HG03354 (cell line): ENCODE data around the gene ICAM2.
"Not testable (repeated sequence)": the region's sequence is repeated elsewhere in the genome, so short reads cannot be mapped to it uniquely, and the experiment has no call there.

Experiments used
- ATAC-seq: cut with Tn5 transposase; IDR thresholded peaks from one replicate; pipeline ENCODE4 v1.9.1; 2021; ENCODE audit warnings: mild to moderate bottlenecking; ENCODE audit not compliant: unreplicated experiment, poor library complexity, severe bottlenecking

Gene ICAM2

DNA sequence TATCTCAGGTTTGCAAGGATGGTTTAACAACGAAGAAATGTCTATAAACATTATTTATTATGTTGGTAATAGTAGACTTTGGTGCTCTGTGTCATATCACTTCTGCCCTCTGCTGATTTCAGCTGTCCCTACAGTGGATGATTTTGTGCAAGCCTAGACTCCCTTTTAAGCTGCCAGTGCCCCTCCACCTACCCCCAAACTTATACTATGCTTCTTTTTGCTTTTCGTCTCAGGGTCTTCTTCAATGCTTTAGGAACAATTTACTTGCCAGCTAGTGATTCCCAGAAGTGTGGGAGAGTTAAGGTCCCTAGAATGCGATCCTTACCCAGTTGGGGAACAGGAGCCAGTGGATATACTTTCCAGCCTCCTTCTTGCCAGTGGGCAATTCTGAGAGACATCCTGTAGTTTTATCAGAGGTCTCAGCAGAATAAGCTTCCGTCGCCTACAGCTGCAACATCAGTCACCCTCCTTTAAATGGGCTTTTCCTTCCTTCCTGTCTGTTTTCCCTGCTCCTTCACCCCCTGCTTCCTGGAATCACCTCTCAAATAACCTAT is 4.1 kb downstream of the ICAM2 start:
- no peak for ATAC-seq

DNA sequence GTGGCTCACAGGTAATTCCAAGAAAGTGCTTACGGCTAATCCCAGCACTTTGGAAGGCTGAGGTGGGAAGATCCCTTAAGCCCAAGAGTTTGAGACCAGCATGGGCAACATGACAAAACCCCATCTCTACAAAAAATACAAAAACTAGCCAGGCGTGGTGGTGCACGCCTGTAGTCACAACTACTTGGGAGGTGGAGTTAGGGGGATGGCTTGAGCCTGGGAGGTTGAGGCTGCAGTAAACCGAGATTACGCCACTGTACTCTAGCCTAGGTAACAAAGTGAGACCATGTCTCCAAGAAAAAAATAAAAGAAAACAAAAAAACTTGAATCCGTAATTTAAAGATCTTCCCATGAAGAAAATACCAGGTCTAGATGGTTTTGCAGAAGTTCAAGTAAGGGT is 5.0 kb downstream of the ICAM2 start:
- ATAC-seq = no peak

DNA sequence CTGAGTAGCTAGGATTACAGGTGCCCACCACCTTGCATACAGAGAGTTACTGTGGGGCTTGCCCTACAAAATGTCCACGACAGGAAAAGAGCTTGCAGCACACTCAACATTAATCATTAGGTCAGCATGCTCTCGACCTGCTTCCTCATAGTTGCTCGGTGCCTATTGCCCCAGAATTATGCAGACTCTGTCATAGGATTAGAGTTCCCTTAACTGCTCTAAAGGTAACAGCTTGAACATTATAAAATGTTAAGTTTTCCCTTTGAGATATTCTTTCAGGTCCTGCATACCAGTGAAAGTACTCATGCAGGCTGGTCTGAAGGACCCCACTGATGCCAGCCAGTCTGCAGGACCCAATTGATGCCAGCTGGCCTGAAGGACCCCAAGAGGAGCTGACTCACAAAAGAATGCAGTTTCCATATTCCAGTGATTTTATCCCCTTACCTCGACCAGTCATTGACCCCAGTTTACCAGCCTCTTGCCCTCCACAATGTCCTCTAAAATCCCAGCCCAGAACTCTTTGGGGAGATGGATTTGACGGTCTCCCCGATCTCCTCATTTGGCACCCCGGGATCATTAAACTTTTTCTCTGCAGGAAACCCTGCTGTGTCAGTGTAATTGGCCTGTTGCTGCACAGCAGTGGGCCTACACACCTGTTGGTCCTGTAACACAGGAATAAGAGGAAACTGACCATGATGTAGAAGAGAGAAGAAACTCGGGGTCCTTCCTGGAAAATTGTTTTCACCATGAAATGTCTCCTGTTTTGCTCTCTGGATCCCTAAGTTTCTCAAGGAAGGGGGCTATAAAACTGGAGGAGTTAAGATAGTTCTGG is 10.6 kb downstream of the ICAM2 start:
- no peak for ATAC-seq

GRCh38 chr17:64008830-64009229 is 11.6 kb downstream of the ICAM2 start:
- no peak for ATAC-seq

DNA sequence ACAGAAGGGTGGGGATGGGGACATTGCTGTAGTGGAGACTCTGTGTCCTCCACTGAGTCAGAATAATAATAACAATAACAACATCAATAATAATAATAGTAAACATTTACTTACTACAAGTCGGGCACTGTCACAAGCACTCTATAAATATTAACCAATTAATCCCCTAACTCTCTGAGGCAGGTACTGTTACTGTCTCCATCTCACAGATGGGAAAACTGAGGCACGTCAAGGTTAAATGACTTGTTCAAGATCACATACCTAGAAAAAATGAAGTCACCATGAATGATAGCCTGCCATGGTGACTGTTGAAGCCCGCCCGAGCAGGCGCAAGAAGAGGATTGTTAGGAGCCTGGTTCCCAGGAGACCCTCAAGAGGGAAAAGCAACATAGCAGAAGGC is 12.1 kb downstream of the ICAM2 start:
- no peak for ATAC-seq

DNA sequence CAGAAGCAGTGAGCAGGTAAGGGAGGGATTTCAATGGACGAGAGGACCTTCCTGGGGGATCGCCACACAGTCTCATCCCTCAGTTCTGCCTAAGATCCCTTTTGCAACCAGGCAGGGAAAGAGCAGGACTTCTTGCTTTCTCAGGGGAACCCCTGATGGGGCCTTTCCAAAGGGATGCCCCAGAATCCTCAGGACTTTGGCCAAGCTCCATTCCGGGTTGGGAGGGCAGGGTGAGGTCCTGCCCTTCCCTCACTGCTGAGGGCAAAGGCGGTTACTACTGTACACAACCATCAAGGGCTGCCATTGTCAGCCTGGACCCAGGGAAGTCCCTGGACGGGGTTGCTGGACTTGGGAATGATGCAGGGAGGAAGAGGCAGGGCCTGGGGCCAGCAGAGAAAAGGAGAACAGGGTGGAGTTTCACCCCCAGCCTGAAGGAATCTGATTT is 12.6 kb downstream of the ICAM2 start:
- ATAC-seq = no peak

- not testable (repeated sequence) for ATAC-seq
These were observed 13.2 kb downstream of the ICAM2 start for GRCh38 chr17:64007089-64007837.

DNA sequence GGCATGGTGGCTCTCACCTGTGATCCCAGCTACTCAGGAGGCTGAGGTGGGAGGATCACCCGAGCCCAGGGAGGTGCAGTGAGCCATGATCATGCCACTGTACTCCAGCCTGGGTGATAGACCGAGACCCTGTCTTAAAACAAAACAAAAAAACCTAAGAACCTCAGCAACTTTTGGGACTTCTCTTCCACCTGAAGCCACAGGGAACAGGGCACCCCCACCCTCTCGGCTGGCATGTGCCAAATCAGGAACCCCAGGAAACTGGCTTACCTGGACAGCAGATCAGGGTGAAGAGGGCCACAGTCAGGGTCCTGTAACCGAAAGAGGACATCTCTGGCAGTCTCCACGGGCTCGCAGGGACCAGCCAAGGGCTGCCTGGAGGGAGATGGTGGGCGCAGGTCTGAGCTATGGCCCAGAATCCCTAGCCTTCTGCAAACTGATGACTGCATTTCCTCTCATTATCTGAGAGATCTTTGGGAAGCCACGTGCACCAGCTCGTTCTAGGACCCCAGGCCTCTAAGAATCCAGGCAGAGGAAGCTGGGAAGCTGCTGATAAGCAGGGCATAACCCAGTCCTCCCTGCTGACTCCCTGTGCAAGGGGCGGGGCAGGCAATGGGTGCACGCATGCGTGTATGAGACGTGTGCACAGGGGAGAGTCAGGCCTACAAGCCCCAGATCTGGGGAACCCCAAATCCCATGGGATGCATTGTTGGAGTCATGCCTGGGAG is 13.9 kb downstream of the ICAM2 start:
- no peak for ATAC-seq

GRCh38 chr17:64005734-64006167 is 14.7 kb downstream of the ICAM2 start:
- ATAC-seq = no peak

- ATAC-seq = no peak
These were observed 15.3 kb downstream of the ICAM2 start for GRCh38 chr17:64004903-64005733.

DNA sequence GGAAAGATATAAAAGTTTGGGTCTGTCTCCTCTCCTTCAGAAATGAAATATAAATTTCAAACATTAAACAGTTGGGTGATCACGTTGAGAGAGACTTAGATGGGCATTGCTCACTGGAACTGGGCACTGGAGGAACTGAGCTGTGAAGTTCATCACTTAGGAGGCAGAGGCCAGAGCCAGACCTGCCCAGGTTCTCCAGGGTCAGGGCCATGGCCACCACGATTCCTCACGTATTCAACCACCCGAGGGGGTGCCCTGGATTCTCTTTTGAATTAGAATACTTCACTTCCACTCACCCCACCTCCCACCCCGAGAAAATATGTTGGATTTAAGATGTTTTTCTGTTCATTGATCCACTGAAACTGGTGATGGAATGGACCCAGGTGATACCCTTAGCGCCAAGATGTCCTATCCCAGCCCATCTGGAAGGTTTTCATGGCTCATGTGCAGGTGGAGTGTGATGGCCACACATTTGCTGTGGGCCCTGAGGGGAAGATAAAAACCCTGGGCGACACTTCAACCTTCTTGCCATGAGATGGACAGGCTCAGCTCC is 16.1 kb downstream of the ICAM2 start:
- ATAC-seq = no peak

GRCh38 chr17:64003526-64004121 is 16.8 kb downstream of the ICAM2 start:
- ATAC-seq = no peak

- ATAC-seq = no peak
These were observed 17.5 kb downstream of the ICAM2 start for GRCh38 chr17:64002658-64003525.

GRCh38 chr17:64001763-64002529 is 18.5 kb downstream of the ICAM2 start:
- no peak for ATAC-seq

DNA sequence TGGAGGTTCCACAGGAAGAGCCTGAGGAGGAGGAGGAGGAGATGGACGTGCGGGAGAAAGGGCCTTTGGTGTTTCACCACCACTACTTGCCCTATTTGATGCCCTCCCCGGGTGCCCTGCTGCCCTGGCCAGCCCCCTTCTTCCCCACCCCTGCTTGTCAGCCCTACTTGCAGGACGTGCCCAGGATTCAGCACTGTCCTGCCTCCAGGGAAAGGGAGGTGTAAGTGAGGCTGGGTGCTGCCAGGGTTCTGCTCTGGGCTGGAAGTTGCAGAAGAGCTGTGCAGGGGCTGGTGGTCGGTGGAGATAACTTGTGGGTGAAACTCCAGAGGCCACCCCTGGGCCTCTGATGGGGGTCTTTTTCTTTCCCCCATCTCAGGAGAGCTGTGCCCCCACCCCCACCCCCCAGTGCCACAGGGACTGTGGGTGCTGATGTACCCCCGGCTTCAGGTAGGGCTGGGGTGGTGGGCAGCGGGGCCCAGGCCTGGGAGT is 19.3 kb downstream of the ICAM2 start:
- ATAC-seq = no peak

- ATAC-seq = no peak
These were observed 20.5 kb downstream of the ICAM2 start for GRCh38 chr17:63999680-64000531.
